GM12891 (cell line): Measurements from ENCODE around the gene C20orf141.

Experiments
- DNase-seq: peaks from one replicate; pipeline ENCODE4 v3.0.0; 2011; ENCODE audit warnings: low spot score; ENCODE audit not compliant: insufficient read length
- FAIRE-seq: peaks from 2 replicates; lab custom pipeline; 2011; peaks lifted over from hg19 to GRCh38; lab: Jason Lieb, UNC
- PAX5 ChIP-seq: IDR thresholded peaks from 2 replicates; pipeline ENCODE4 v1.6.1; 2011; ENCODE audit warnings: low read length, moderate library complexity, mild to moderate bottlenecking; ENCODE audit not compliant: insufficient read depth, severe bottlenecking
- POLR2A ChIP-seq: IDR thresholded peaks from 2 replicates; pipeline ENCODE4 v1.6.1; 2011; ENCODE audit warnings: low read depth, low read length, control low read depth
- POLR2AphosphoS5 ChIP-seq: IDR thresholded peaks from 2 replicates; pipeline ENCODE4 v1.6.1; 2011; ENCODE audit warnings: low read depth, low read length, control low read depth
- POU2F2 ChIP-seq: IDR thresholded peaks from 2 replicates; pipeline ENCODE4 v1.6.1; 2011; ENCODE audit warnings: low read depth, mild to moderate bottlenecking, control low read depth, low read length, moderate library complexity
- SPI1 ChIP-seq: IDR thresholded peaks from 2 replicates; pipeline ENCODE4 v1.6.1; 2011; ENCODE audit warnings: low read depth, low read length, control low read depth
- TAF1 ChIP-seq: IDR thresholded peaks from 2 replicates; pipeline ENCODE4 v1.6.1; 2011; ENCODE audit warnings: low read depth, low read length, control low read depth

The C20orf141 gene

DNA sequence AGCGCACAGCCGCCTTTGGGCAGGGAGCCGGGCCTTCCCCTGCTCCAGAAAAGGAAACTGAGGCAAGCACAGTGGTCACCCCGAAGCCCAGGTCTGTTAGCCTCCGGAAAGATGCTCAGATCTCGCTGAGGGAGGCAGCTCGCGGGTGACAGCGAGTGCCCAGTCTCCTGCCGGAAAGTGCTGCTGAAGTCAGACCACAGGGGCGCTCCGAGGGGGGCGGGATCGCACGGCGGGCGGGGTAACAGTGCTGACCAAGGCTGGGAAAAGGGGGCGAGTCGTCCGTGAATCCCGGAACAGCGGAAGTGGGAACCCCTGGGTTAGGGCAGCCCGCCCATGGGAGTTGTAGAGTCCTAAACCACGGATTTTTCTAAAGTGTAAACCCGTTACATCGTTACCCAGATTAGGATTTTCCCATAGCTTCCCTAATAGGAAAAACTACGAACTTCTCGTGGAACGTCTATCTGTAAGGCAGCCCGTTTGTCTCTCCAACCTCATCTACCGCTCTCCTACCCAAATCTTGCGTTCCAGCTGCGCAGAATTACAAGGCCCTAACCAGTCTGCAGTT, 26.3 kb downstream of the C20orf141 start:
- no peak for DNase-seq
- TF ChIP-seq POLR2AphosphoS5 = no peak
- no peak for TF ChIP-seq PAX5
- TF ChIP-seq SPI1 = no peak
- no peak for TF ChIP-seq TAF1
- TF ChIP-seq POLR2A = no peak
- TF ChIP-seq POU2F2 = no peak
- no peak for FAIRE-seq

DNA sequence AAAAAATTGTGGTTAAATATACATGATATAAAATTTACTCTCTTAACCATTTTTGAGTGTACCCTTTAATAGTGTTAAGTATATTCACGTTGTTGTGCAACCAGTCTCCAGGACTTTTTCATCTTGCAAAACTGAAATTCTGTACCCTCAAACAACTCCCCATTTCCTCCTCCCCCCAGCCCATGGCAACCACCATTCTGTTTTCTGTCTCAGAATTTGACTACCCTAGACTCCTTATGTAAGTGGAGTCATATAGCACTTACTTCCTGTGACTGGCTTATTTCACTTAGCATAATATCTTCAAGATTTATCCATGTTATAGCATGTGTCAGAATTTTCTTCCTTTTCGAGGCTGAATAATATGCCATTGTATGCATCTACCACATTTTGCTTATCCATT, 30.8 kb downstream of the C20orf141 start:
- FAIRE-seq (no peak), DNase-seq (no peak)

DNA sequence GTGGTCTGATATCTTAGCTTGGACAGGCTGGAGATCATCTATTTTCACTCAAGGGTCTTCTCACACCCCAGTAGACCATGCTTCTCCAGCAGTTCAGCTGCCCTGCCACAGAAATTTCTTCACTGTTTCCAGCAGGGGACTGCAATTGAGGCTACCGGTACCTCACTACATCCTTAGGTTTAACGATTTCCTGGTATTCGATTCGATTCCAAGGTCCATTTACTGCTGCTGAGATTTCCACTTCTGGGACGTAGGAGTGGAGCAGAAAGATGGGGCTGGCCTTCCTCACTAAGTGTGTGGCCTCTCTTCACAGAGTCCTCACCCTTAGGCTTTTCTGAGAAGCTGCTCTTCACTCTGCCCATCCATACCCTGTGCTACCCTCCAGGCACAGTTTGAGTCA, 31.9 kb downstream of the C20orf141 start:
- FAIRE-seq (no peak), DNase-seq (no peak)
- TF ChIP-seq TAF1 = no peak
- TF ChIP-seq POLR2AphosphoS5 = no peak
- no peak for TF ChIP-seq SPI1
- no peak for TF ChIP-seq POLR2A
- TF ChIP-seq PAX5 = no peak
- TF ChIP-seq POU2F2 = no peak

More for the DNA sequence above, 30.8 kb downstream of the C20orf141 start:
- TF ChIP-seq TAF1 (no peak), POLR2AphosphoS5 (no peak), SPI1 (no peak), POU2F2 (no peak), PAX5 (no peak), POLR2A (no peak)

DNA sequence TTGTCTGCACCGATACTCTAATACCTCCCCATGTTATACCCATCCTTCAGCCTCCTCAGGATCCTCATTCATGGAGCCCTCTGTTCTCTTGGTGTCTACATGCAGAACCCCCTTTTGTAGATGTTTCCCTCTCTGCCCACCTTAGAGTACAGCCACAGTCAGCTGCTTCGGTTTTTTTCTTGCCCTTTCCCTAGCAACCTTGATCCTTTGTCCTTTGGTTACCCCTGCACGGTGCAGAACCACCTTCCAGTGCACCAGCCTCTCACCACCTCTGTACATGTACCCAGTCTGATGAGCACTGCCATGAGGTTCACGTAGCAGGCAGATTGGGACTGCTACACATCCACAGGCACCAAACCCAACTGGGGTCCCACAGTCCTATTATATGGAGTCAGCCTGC, 33.0 kb downstream of the C20orf141 start:
- FAIRE-seq = no peak

DNA sequence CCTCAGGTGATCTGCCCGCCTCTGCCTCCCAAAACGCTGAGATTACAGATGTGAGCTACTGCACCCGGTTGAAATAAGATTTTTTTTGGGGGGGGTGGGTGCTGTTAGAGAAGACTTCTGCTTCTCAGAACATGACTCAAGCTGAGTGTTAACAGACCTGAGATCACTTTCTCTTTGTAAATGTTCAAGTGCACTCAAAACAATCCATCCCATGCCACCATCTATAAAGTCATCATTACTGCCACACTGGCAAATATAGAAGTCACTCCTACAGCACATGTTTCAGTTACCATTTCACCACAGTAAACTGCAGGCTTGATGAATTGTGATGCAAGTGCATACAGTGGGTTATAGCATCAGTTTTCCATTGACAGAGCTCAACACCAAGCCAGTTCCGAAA, 34.7 kb downstream of the C20orf141 start:
- TF ChIP-seq POU2F2 = no peak
- no peak for TF ChIP-seq POLR2A
- TF ChIP-seq SPI1 = no peak
- TF ChIP-seq PAX5 = no peak
- TF ChIP-seq POLR2AphosphoS5 = no peak
- no peak for TF ChIP-seq TAF1
- DNase-seq = no peak
- peak; percentile 23 for FAIRE-seq

More for the DNA sequence above, 33.0 kb downstream of the C20orf141 start:
- TF ChIP-seq POLR2A (no peak), PAX5 (no peak), SPI1 (no peak), POU2F2 (no peak), TAF1 (no peak), POLR2AphosphoS5 (no peak)
- no peak for DNase-seq

DNA sequence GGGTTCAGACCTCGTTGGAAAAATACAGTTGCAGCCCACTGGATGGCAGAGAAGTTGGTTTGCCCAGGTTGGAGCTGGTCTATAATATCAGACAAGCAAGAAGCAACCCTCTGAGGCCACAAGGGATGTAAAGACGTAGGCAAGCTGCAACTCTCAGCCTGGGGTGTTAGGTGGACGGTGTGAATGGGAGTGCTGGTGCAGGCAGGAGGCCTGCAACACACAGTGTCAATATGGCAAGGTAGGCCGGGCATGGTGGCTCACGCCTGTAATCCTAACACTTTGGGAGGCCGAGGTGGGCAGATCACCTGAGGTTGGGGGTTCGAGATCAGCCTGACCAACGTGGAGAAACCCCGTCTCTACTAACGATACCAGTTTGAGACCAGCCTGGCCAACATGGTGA, 36.3 kb downstream of the C20orf141 start:
- TF ChIP-seq SPI1 (no peak), PAX5 (no peak), POLR2A (no peak), POU2F2 (no peak), POLR2AphosphoS5 (no peak)
- DNase-seq (no peak), FAIRE-seq (no peak)

DNA sequence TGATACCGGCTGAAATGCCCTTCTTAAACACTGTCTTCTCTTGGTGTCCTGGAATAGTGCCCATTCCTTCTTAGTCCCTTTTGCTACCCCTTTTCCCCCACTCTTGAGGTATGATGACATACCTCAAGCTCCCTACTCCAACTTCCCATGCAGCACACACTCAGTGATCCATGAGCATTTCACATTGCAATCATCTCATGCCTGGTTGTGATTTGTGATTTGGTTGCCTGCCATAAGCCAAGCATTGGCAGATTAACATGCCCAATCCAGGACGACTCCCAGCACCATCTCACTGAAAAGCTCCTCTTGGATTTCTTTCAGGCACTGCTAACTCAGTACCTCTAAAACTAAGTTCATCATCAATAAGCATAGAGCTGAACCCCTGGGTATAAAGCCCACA, 43.8 kb downstream of the C20orf141 start:
- TF ChIP-seq POLR2A = no peak
- no peak for TF ChIP-seq POU2F2
- no peak for TF ChIP-seq TAF1
- TF ChIP-seq POLR2AphosphoS5 = no peak
- no peak for TF ChIP-seq SPI1
- no peak for TF ChIP-seq PAX5
- FAIRE-seq (no peak), DNase-seq (no peak)

DNA sequence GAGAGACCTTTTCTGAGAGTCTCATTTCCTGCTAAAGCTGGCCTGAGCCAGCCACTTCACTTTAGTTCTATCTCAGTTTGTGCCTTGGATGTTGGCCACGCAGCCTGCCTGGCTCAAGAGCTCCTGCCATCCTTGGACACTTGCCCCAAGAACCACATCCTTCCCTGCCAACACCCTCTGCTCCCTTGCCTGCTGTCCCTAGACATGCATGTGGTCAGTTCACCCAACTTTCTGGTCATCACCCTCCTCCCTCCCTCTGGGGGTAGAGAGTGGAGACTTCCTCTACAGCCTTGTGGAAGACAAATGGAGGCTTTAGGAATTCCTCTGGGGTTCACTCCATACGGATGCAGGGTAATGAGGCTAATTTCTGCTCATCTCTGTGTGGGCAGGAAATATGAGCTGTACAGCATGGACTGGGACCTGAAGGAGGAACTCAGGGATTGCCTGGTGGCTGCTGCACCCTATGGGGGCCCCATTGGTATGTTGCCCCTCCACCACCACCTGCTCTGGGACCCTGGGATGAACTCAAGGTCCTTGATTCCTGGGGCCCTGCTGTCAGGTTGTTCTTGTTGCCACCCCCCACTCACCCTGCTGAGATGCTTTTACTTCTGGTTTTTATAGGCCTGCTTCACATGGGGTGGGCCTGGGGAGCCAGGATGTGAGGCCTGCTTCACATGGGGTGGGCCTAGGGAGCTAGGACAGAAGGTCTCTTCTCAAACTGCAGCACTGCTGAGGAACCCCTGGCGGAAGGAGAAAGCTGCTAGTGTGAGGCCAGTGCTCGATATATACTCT, 44.7 kb downstream of the C20orf141 start:
- DNase-seq = no peak
- FAIRE-seq = no peak
- TF ChIP-seq POU2F2 = no peak
- no peak for TF ChIP-seq POLR2AphosphoS5

DNA sequence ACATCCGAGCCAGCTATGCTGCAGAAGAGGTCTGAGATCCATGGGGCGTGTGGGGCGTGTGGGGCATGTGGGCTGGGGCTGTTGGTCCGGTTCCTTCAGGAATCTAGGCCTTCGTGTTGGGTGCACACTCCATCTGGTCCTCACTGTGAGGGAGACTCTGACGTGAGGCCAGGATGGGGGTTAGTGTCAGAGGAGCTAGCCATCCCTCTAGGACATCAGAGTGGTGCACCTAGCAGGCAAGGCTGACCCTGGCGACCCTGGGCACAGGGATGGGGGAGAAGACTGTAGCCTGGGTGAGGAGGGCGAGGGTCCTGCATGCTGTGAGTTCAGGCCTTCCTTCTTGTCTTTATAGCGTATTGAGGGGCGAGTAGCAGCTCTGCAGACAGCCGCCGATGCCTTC, 49.8 kb downstream of the C20orf141 start:
- FAIRE-seq = no peak
- no peak for TF ChIP-seq SPI1
- TF ChIP-seq PAX5 = no peak
- no peak for TF ChIP-seq POLR2A
- TF ChIP-seq TAF1 = no peak
- TF ChIP-seq POLR2AphosphoS5 = no peak
- TF ChIP-seq POU2F2 = no peak
- DNase-seq = no peak
